Stimulated activated CD4-positive, alpha-beta T cell treated with anti-CD3 and anti-CD28 coated beads, Interleukin-4, amount 100 ng/mL, for 24 hours (primary cell): ENCODE results near the gene PLCXD3.
"Not testable (repeated sequence)": the region's sequence is repeated elsewhere in the genome, so short reads cannot be mapped to it uniquely, and the experiment has no call there.

Source experiments
- DNase-seq: peaks from one replicate; pipeline ENCODE4 v3.0.0-alpha.2; 2020

The PLCXD3 gene

DNA sequence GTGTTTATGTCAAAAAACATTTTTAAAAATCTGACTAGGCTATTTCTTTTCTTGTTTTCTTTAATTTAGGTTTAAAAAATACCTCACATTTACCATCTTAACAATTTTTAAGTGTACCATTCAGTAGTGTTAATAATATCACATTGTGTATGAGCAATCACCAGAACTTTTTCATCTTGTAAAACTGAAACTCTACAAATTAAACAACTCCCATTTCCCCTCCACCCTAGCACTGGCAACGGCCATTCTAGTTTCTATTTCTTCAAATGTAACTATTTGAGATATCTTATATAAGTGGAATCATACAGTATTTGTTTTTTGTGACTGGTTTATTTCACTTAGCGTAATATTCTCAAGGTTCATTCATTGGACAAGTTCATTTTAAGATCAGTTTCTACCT is 27.7 kb downstream of the PLCXD3 start:
- DNase-seq = no peak

DNA sequence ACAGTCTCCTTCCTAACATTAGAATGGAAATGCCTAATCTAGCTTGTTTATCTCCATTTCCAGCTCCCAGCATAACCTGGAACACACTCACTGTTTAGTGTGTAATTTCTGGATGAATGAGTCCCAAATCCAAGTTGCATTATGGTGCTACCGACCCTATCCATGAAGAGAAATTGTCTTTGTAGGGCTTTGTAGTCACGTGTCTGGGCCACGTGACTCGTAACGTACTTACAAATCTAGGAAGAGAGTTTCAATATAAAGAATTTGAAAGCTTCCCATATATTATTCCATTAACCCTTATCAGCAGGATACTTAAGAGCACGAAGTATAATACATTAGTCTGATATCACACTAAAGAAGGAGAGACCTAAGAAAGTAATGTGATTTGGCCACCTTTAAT is 28.2 kb downstream of the PLCXD3 start:
- DNase-seq = no peak

DNA sequence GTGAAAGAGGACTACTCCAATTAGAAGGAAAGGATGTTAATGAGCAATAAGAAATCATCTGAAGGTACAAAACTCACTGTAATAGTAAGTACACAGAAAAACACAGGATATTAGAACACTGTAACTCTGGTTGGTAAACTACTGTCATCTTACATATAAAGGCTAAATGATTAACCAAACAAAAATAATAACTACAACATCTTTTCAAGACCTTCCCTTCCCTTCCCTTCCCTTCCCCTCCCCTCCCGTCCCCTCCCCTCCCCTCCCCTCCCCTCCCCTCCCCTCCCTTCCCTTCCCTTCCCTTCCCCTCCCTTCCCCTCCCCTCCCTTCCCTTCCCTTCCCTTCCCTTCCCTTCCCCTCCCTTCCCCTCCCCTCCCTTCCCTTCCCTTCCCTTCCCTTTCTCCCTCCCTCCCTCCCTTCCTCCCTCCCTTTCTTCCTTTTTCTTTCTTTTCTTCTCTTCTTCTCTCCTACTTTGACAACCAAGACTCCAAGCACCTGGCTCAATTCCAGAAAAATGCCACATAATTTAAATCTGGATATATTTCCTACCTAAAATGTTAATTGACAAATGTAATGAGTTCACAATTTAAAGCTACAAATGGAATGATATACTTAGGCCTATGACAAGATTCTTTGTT is 38.7 kb downstream of the PLCXD3 start:
- DNase-seq = not testable (repeated sequence)

DNA sequence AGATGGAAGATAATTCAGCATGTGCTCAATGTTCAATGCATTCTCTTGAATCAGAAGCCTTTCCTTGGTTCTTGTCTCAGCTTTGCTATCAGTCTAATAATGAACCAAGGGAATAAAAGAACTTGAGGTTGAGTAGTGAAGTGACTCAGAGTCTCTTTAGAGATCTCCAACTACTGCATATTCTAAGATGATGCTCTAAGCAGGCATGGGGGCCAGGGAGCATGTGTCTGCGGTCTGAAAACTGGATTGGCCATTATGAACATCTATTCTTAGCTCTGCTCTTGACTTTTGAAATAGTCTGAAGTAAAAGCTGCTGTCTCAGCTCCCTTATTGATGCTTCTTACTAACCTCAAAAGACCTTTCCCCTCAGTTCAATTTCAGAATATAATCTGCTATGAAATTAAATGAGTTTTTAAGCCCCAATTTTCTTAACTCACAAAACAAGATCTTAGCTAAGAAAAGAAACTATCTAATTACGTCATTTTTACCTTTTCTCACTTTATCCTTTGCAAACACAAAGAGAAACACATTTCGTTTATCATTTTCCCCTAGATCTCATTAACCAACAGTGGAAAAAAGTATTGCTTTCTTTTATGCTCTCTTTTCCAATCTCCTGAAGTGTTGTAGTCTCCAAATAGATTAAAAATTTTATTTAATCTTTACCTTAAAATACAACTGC is 44.8 kb downstream of the PLCXD3 start:
- DNase-seq = no peak

DNA sequence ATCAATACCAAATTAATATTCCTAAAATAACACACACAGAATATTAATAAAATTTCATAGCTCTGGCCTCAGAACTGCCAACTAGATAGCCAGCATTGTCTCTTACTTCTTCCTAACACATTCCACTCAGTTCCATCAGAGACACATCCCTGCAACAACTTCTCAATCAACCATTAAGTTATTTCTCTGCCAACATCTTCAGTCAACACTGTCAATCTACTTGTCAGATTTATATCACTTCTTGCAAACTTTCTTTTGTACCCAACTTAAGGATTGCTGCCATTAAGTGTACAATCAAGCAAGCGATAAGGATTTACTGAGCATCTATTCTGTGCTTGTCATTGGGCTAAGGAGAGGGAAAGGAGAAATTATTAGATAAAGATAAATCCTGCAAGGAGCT is 50.8 kb downstream of the PLCXD3 start:
- DNase-seq = no peak

DNA sequence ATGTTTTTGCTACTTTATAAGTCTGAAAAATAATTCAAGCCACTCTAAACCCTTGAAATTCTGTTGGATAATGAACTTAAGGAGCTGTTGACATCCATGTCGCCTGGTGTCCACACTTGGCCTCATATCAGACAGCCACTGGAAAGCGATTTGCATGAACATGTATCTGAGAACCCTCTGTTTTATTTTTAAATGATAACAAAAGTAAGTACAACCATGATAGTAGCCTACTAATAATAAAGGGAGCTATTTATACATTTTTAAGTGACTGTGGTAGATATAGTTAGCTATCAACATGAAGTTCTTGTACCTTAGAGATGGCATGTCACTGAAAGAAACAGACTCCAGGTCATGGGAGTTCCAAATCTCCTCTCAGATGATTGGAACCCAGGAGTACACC is 53.3 kb downstream of the PLCXD3 start:
- no peak for DNase-seq

DNA sequence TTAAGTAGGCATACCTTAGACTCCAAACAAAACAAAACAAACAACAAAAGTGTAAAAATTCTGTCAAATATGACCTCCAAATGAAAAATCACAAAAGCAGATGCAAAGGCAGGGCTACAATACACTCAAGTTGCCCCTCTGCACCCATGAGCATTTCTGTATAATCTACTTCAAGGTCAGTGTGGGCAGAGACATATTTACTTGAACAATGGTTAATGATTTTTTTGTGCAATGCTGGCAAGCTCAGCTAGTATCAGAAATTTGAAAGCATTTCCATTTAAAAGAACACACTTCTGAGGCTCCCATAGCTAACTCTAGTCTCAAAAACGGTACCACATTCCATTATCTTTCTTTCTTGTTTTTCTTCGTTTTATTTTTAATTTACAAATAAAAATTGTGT is 57.9 kb downstream of the PLCXD3 start:
- no peak for DNase-seq

DNA sequence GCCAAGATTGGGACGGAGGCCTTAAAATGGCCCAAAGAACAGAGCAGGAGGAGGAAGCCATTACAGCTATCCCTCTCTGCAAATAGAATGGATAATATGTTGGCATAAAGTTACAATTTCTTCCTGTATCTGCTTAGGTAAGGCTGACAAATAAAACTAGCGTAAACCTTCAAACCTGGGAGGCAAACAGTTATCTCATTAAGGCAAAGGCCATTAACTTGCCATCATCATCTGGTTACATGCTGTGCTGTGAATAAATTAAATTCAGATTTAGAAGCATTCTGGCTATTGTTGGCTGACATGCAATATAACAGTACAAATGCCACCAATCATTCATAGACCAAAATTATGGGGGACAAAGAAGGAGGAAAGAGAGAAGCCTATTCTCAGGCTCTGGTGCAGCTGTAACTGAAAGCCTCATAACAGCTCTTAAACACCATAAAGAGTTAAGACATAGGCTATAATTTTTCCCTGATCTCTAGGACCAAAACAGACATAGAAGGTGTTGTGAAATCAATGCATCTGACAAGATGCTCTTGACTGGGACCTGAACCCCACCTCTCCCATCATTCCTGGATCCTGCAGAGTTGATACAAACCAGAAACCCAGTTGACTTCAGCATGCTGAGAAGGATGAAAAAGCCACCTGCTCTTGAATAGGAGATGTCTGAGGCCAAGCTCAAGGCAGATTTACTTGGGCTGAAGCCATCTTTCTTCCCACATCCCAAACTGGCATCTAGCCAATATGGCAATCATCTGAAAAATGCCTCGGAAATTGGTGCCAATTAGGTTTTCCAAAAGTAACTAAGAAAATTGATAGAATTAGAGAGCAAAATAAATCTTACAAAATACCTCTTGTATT is 62.5 kb downstream of the PLCXD3 start:
- no peak for DNase-seq

DNA sequence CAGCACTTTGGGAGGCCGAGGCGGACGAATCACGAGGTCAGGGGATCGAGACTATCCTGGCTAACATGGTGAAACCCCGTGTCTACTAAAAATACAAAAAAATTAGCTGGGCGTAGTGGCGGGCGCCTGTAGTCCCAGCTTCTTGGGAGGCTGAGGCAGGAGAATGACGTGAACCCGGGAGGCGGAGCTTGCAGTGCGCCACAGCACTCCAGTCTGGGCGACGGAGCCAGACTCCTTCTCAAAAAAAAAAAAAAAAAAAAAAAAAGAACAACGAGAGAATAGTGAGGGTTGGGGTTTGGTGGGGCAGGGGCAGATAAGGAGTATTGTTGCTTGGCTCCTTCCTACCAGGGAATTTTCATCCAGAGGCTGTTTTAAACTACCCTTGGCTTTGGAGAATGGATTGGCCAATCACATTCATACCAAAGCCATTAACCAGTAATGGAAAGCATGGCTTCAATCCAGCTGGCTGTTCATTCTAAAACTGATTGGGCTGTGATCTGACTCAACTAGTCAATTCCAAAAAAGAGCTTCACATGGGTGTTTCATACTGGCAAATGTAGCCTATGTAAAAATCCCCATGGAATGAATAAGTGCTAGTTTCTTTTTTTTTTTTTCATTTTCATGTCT is 64.4 kb downstream of the PLCXD3 start:
- DNase-seq = no peak

DNA sequence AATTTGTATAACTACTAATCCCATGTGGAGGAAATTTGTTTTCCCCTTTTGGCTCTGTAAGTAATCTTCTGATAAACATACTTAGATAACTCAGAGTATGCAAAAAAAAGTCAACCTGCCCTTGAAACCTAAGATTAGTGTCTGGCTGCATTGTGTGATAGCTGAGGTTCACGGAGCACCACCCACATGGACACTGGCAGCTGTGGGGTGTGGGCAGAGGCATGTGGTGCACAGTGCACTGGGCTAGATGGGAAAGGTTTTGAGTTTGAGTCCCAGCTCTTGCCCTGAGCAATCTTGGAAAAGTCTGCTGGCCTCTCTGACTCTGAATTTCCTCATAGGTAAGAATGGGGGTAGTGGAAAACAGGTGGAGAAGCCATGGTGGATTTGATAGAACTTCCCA is 75.1 kb downstream of the PLCXD3 start:
- no peak for DNase-seq

DNA sequence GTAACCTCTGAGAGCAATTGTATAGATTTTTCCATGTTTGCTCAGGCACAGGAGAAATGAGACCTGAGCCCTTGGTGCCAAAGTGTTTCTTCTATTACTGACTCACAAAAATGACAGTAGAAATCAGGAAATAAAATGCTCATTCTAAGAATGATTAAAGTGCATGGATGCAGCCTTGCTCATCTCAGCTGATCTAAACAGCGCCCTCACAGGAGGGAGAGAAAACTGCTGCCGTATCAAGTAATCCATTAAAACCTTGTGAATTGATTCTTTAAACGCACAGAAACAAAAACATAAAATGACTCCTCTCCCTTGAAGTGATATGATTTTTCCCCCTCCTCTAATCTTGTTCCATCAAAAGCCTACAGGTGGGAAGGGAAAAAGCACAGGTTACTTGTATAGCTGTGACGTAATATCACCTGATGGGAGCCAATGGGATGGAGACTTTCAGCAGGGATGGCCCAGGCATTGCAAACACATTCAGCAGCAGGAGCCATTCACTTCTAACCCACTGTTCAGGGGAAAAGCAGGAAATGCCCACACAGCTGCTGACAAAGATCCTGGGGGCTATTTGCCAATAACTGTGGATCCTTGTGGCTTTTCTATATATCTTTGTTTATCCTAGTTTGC is 76.7 kb downstream of the PLCXD3 start:
- DNase-seq = no peak

DNA sequence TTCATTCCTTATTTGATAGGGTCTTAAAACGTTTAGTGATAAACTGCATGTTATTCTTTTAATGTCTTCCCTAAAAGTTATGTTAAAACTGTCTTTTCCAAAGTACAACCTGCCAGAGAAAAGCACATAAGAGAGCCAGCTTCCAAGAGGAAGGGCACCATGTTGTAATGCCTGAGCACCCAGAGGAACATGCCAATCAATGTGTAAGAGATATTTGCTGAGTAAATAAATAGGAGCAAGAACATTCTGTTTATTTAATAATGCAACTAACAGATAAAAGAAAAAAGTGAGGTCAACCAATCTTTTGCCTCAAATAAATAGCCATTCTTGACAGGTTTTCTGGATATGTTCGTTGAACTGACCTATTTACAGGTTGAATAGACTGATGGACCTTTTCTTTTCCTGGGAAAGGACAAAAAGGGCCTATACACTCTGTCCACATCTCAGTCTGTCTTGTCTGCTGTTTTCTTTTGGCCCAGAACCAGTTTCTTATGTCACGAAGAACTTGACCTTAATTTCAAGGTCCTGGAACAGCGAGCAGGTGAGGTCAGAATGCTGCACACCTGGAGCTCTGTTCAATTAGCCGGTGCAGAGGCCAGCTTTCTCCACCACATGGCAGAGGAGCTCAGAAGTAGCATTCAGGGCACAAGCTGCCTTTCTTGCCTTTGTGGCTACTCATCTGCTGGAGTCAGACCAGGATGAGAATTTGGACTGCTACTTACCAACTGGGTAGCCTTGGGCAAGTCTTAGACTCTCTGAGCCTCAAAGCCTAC is 77.7 kb downstream of the PLCXD3 start:
- no peak for DNase-seq

DNA sequence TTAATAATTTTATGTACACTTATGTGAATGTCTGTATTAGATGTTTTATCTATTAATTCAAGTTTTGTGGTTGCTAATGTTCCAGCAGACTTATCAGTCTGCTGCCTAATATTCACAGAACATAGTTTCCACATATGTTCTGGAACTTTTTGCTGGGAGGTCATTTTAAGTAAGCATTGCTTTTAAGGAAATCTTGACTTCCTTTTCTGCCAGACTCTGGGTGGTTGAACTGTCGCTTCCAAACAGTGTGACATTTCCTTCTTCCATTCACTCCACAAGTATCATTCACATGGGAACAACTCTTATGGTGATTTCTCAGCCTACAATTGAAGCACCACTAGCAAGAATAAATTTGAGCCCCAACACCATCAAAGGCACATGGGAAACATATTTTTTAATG is 82.9 kb downstream of the PLCXD3 start:
- no peak for DNase-seq

DNA sequence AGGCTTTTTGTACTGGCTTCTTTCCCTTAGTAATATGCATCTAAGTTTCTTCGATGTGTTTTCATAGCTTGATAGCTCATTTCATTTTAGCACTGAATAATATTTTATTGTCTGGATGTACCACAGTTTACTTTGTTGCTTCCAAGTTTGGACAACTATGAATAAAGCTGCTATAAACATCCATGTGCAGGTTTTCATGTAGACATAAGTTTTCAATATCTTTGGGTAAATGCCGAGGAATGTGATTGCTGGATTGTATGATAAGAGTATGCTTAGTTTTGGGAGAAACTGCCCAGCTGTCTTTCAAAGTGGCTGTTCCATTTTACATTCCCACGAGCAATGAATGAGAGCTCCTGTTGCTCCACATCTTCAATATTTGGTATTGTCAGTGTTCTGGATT is 84.7 kb downstream of the PLCXD3 start:
- no peak for DNase-seq

DNA sequence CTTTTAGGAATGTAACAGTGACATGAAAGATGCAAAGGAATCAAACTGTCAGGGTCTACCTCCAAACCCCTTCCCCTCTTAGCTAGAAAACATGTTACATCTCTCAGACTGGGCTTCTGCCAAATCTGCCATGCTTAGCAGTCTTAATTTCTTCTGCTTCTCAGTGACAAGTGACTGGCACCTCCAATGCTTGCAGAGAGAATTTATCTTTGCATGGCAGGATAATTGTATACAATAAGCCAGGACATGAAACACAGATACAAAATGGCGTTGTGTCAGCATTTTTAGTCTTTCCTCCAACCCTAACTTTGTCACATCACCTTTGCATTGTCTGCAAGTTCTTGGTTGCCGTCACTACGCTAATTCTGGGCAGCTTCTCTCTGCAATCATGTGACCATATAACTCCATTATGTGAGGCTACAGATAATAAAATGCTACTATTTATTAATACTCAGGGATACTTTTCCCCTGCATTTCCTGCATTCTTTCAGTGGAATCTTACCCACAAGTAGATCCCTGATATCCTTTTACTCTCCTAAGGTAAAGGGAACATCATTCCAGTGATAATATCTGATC is 89.8 kb downstream of the PLCXD3 start:
- DNase-seq = no peak

DNA sequence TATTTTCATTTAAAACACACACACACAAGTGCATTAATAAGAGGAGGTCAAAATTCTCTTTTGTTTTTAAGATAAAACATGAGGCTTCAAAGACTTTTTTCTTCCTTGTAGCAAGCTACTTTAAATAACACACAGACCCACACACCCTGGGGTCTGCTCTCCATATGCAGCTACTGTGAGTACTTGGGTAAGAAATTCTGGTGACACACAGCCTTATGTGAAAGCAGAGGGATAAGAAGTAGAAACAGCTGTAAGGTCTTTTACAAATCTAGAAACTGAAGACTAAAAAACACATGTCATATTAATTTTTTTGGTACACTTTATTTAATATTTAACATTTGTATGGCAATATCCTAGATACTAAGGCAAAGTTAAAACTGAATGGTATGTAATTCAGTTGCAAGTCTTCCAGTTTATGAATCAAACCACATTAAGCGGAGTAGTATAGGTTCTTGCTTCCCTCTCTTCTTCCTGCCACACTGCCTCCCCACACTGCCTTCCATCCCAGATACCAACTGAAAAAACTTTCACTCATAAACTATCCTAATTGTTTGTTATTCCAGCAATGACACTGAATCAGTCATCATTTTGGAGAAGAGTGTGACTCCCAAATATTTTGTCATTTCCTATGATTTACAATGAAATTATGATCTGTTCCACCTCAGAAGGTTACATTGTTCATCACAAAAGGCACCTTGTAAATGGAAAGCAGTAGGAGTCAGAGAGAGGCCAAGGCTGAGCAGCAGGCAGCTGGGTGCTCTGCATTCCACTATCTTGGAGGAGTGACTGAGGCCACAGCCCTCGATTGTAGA is 92.0 kb downstream of the PLCXD3 start:
- DNase-seq = no peak

DNA sequence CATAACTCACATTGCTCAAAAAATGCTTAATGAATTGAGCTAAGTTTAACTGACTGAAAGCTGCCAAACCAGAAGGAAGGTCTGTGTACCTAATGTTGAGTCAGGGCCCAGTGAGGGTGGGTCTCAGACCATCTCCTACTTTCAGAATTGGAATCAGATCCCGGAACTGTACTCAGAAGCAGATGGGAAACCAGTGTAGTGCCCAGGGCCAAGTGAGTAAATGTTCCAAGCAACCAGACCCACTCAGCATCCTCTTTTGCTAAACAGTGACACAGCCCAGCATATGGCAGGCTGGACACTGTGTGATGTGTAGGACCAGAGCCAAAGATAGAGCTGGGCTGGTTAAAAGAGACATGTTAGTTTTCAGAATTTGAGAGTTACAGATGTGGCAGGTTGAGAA is 94.1 kb downstream of the PLCXD3 start:
- DNase-seq = no peak

DNA sequence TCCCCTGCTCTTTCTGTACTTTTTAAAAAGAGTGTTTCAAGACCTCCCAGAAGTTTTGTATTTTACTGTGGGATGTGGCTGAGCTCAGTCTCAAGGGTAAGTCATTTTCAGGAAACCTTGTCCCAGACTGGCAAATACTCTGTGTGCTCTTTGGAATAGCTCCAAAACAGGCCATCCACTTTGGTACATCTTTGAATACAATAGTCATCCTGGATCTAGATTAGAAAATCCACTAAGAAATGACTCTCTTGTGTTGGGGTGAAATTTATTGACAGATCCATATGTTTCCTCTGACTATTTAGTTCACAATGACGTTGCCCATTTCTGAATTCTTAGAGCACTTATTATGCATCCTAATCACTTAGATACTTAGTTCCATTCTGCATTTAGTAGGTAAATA is 95.2 kb downstream of the PLCXD3 start:
- no peak for DNase-seq

DNA sequence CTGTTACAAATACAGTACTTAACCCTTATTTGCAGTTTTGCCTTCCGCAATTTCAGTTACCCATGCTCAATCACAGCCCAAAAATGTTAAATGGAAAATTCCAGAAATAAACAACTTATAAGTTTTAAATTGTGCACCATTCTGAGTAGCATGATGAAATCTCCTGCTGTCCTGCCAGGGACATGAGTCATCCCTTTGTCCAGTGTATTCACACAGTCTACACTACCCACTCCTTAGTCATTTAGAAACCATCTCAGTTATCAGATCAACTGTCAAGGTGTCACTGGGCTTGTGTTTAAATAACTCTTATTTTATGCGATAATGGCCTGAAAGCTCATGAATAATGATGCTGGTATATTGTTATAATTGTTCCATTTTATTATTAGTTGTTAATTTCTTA is 95.8 kb downstream of the PLCXD3 start:
- DNase-seq = no peak

DNA sequence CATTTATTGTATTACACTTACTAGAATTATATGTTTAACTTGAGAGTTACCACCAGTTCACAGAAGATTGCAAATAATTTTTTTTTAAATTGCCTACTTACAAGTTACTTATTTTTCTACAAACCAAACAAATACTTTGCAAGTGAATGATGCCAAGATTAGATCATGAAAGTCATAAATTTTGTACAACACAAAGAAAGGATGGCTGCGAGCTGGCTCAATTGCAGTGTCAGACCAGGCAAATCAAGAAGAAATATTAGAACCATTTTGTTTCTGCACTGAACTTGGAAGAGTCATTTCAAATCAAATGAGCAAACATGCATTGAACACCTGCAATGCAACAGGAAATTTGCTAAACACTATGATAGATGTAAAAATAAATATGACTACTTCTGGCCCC is 97.3 kb downstream of the PLCXD3 start:
- no peak for DNase-seq

DNA sequence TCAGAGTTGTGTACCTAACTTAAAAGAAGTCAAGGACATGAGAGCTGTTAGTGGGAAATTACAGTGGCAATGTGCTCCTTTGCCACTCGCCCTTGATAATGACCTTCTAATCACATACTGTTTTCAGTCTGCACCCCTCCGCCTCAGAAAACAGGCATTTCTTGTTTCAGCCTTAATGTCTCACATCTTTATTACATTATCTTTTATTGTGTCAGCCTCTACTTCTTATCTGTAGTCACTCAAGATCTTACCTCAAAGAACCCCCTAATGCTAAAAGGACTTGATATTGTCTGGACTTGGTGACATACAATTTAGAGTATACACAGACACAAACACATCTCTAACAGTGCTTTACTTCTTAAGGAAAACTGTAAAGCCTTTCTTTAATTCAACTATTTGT is 97.9 kb downstream of the PLCXD3 start:
- DNase-seq = no peak
